ENCODE measurements around the gene TMX2. TPM values are rescaled to one million over a fixed set of nuclear protein-coding genes. Genes with fewer than 3 reads are reported as not detected.
"Not testable (repeated sequence)": the region's sequence is repeated elsewhere in the genome, so short reads cannot be mapped to it uniquely, and the experiment has no call there.

TMX2 gene
- total RNA-seq, 4 donors from 2014 or later, result 85.3 to 127 (median 92.4) TPM

- H3K4me1 ChIP-seq, result peaks cover 20 to 31% of the 10 kb centered on the region in 2 donors
- H3K27me3 ChIP-seq, result no peaks in the 10 kb centered on the region
- 94 to 95% methylated on average over 4 of the region's 4 CpGs for WGBS, 2 donors
- H3K36me3 ChIP-seq, result peaks cover 11 to 13% of the 10 kb centered on the region in 2 donors
- intact Hi-C loops (cut with DNase I), result loop anchor here (5.0 kb wide), 1 partner anchor 33 kb away; the partner anchor contains the start of genes MED19 and TMX2
- no peak for DNase-seq
- H3K9me3 ChIP-seq, result no peaks in the 10 kb centered on the region
- TF ChIP-seq CTCF (IDR thresholded peaks at IDR 0.05) (no peak), POLR2A (IDR thresholded peaks at IDR 0.05) (no peak)
- no peak overlapping the region for H3K4me3 ChIP-seq (replicated peaks in 1 of 3)
- no peak overlapping the region for H3K27ac ChIP-seq
Observed at GRCh38 chr11:57679396-57679795, 33.0 kb upstream of the TMX2 start.

- intact Hi-C loops (cut with DNase I), result no loop called here
- TF ChIP-seq CTCF (IDR thresholded peaks at IDR 0.05) (no peak), POLR2A (IDR thresholded peaks at IDR 0.05) (no peak)
- WGBS, 2 donors, result 71 to 81% methylated on average over 2 of the region's 2 CpGs
- H3K27ac ChIP-seq, result no peak overlapping the region
- H3K27me3 ChIP-seq, result no peaks in the 10 kb centered on the region
- H3K36me3 ChIP-seq, result peaks cover 19 to 23% of the 10 kb centered on the region in 2 donors
- no peak for DNase-seq
- no peak overlapping the region for H3K4me3 ChIP-seq (replicated peaks in 1 of 3)
- peaks cover 9 to 20% of the 10 kb centered on the region in 2 donors for H3K4me1 ChIP-seq
- no peaks in the 10 kb centered on the region for H3K9me3 ChIP-seq
Observed at GRCh38 chr11:57680552-57680874, 31.9 kb upstream of the TMX2 start.

- H3K4me1 ChIP-seq, result peaks cover 4 to 13% of the 10 kb centered on the region in 2 donors
- H3K36me3 ChIP-seq, result peaks cover 19 to 25% of the 10 kb centered on the region in 2 donors
- TF ChIP-seq POLR2A (IDR thresholded peaks at IDR 0.05), result no peak
- no peak for TF ChIP-seq CTCF (IDR thresholded peaks at IDR 0.05)
- no peaks in the 10 kb centered on the region for H3K9me3 ChIP-seq
- H3K27me3 ChIP-seq, result no peaks in the 10 kb centered on the region
- H3K27ac ChIP-seq, result no peak overlapping the region
- H3K4me3 ChIP-seq (replicated peaks in 1 of 3), result no peak overlapping the region
- 53 to 77% methylated on average over 1 of the region's 1 CpG for WGBS, 2 donors
- intact Hi-C loops (cut with DNase I), result no loop called here
- DNase-seq, result no peak
Observed at GRCh38 chr11:57681168-57681567, 31.2 kb upstream of the TMX2 start.

- WGBS, 2 donors, result 96 to 99% methylated on average over 5 of the region's 5 CpGs
- DNase-seq; intact Hi-C loops (cut with DNase I); H3K9me3 ChIP-seq; H3K27ac ChIP-seq; H3K4me1 ChIP-seq; H3K4me3 ChIP-seq (replicated peaks in 1 of 3); H3K27me3 ChIP-seq: not testable (repeated sequence)
- H3K36me3 ChIP-seq, result peaks cover 71 to 83% of the 10 kb centered on the region in 2 donors
Observed at GRCh38 chr11:57690474-57690873, 21.9 kb upstream of the TMX2 start.

- no peak for TF ChIP-seq CTCF (IDR thresholded peaks at IDR 0.05)
- no peak for TF ChIP-seq POLR2A (IDR thresholded peaks at IDR 0.05)
- H3K27me3 ChIP-seq, result no peaks in the 10 kb centered on the region
- no peak for DNase-seq
- intact Hi-C loops (cut with DNase I), result no loop called here
- H3K4me1 ChIP-seq, result peaks cover 6 to 8% of the 10 kb centered on the region in 2 donors
- H3K27ac ChIP-seq, result no peak overlapping the region
- no peaks in the 10 kb centered on the region for H3K9me3 ChIP-seq
- WGBS, 2 donors, result 93 to 96% methylated on average over 15 to 18 of the region's 18 CpGs
- no peak overlapping the region for H3K4me3 ChIP-seq (replicated peaks in 1 of 3)
- H3K36me3 ChIP-seq, result peaks cover 63 to 71% of the 10 kb centered on the region in 2 donors
Observed at GRCh38 chr11:57698843-57699365, 13.5 kb upstream of the TMX2 start.
